Measurements from ENCODE around the gene NBAS. TPM values are rescaled to one million over a fixed set of nuclear protein-coding genes. Genes with fewer than 3 reads are reported as not detected.

The NBAS gene
- total and polyA plus RNA-seq, 2 donors (not counting 1 experiment from before 2014, with no cell fraction given), result 27.0 to 124 TPM

GRCh38 chr2:15561574-15562344 is 625 bp upstream of the NBAS start:
- no peak overlapping the region for H3K9ac ChIP-seq (ENCODE audit: insufficient read depth, low read length)
- H3K27me3 ChIP-seq (ENCODE audit: control insufficient read depth, insufficient read depth, low read length), result no peaks in the 10 kb centered on the region
- peak overlapping the region; percentile 99 for H2AFZ ChIP-seq (ENCODE audit: low read length)
- peak; percentile 54 to 85 for DNase-seq (ENCODE audit: low read depth in 2 of 2)
- H3K4me3 ChIP-seq (replicated peaks in 1 of 4; ENCODE audit: control extremely low read depth in 1 of 4, insufficient read depth in 1 of 4, low read depth in 3 of 4, low read length in 4 of 4), result peak overlapping the region; percentile 82 to 98 (median 95)
- H3K79me2 ChIP-seq (ENCODE audit: control insufficient read depth, insufficient read depth, low read length), result peaks cover 36% of the 10 kb centered on the region
- no peak for TF ChIP-seq EZH2 (IDR thresholded peaks at IDR 0.05; ENCODE audit: low read length, missing control alignments)
- no peak for TF ChIP-seq CTCF (conservative IDR thresholded peaks at IDR 0.05 in 1 of 2, IDR thresholded peaks at IDR 0.05 in 1 of 2; ENCODE audit: low read depth in 1 of 2, low read length in 2 of 2)
- no peaks in the 10 kb centered on the region for H3K9me3 ChIP-seq (ENCODE audit: control insufficient read depth, insufficient read depth, low read depth, low read length)
- no peaks in the 10 kb centered on the region for H3K36me3 ChIP-seq (ENCODE audit: control insufficient read depth, insufficient read depth, low read length)
- no peaks in the 10 kb centered on the region for H3K4me1 ChIP-seq (ENCODE audit: control insufficient read depth, extremely low read depth, insufficient read depth, low read length)
- H3K27ac ChIP-seq (ENCODE audit: insufficient read depth, low read length), result peak overlapping the region; percentile 88
- peak overlapping the region; percentile 89 for H3K4me2 ChIP-seq (ENCODE audit: extremely low read depth, insufficient read depth, low read length)
- no peaks in the 10 kb centered on the region for H4K20me1 ChIP-seq (ENCODE audit: control insufficient read depth, extremely low read depth, insufficient read depth, low read length)

DNA sequence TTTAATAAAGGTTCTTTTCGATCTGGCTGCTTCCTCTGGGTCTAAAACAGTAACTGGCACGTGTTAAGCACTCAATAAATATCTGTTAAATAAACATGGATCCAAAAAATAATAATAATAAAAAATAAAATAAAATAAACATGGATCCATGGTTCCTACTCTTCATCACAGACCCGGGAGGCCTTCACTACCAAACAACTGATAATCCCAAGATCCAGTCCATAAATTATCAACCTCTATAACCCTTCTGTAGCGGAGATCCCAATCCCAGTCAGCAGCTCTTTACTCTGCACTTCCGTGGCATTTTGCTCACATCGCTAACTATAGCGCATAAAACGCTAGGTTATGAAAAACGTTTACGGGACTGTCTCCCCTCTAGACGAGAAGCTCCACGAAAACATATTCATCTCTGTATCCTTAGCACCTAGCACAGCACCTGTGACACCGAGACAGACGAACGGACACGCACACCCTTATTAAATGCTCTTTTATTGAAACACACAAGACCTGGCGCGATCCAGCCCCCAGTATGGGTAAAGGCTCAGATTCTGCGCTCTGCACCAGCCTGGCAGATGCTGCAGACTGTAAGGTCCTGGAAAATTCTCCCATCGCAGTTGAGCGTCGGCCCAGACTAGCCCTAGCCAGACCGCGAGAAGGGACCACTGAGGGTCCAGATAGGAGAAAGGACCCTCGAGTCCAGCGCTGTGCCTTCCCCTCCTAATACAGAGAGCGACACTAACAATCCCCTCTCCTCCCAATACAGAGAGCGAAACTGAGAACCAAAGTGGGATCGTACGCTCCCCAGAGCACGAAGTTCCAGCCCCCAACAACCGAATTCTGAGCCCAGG is 770 bp downstream of the NBAS start:
- peaks cover 39% of the 10 kb centered on the region for H3K79me2 ChIP-seq (ENCODE audit: control insufficient read depth, insufficient read depth, low read length)
- H3K27me3 ChIP-seq (ENCODE audit: control insufficient read depth, insufficient read depth, low read length), result no peaks in the 10 kb centered on the region
- no peaks in the 10 kb centered on the region for H3K9me3 ChIP-seq (ENCODE audit: control insufficient read depth, insufficient read depth, low read depth, low read length)
- no peak for TF ChIP-seq EZH2 (IDR thresholded peaks at IDR 0.05; ENCODE audit: low read length, missing control alignments)
- TF ChIP-seq CTCF (conservative IDR thresholded peaks at IDR 0.05 in 1 of 2, IDR thresholded peaks at IDR 0.05 in 1 of 2; ENCODE audit: low read depth in 1 of 2, low read length in 2 of 2), result no peak
- peak overlapping the region; percentile 88 for H3K9ac ChIP-seq (ENCODE audit: insufficient read depth, low read length)
- no peaks in the 10 kb centered on the region for H3K4me1 ChIP-seq (ENCODE audit: control insufficient read depth, extremely low read depth, insufficient read depth, low read length)
- peak; percentile 27 to 43 for DNase-seq (ENCODE audit: low read depth in 2 of 2)
- peak overlapping the region; percentile 82 to 98 (median 95) for H3K4me3 ChIP-seq (replicated peaks in 1 of 4; ENCODE audit: control extremely low read depth in 1 of 4, insufficient read depth in 1 of 4, low read depth in 3 of 4, low read length in 4 of 4)
- peak overlapping the region; percentile 99 for H2AFZ ChIP-seq (ENCODE audit: low read length)
- no peaks in the 10 kb centered on the region for H3K36me3 ChIP-seq (ENCODE audit: control insufficient read depth, insufficient read depth, low read length)
- H3K4me2 ChIP-seq (ENCODE audit: extremely low read depth, insufficient read depth, low read length), result peak overlapping the region; percentile 26
- no peaks in the 10 kb centered on the region for H4K20me1 ChIP-seq (ENCODE audit: control insufficient read depth, extremely low read depth, insufficient read depth, low read length)
- peak overlapping the region; percentile 88 for H3K27ac ChIP-seq (ENCODE audit: insufficient read depth, low read length)
